ENCODE results near the gene FANCC.
"Not testable (repeated sequence)": the region's sequence is repeated elsewhere in the genome, so short reads cannot be mapped to it uniquely, and the experiment has no call there.

FANCC gene

DNA sequence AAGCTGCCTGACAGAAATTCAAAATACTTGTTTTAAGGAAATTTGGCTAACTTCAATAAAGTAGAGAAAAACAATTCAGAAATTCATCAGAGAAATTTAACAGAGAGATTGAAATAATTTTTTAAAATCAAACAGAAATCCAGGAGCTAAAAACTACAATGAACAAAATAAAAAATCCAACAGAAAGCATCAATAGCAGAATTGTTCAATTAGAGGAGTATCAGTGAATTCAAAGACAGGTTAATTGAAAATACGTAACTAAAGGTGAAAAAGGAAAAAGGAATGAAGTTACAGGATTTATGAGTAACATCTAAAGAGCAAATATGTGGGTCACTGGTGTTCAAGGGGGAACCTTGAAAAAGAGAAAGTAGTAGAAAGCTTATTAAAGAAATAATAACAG, 36.8 kb downstream of the FANCC start:
- Histone ChIP-seq H2AK5ac (ENCODE audit: low read length, severe bottlenecking) (no peak overlapping the region), H3K79me1 (replicated peaks; ENCODE audit: low read length, poor library complexity, severe bottlenecking) (peaks cover 5% of the 10 kb centered on the region), H3K4me3 (ENCODE audit: insufficient read depth in 1 of 2, low read depth in 1 of 2, low read length in 2 of 2) (no peak overlapping the region), H3K27ac (ENCODE audit: low read length, poor library complexity, severe bottlenecking) (no peak overlapping the region), H2BK120ac (ENCODE audit: low read depth, low read length) (no peak overlapping the region), H3K14ac (ENCODE audit: low read length in 2 of 2) (no peak overlapping the region), H3K4me1 (ENCODE audit: control insufficient read depth, insufficient read depth, low read depth, low read length) (no peaks in the 10 kb centered on the region), H3K27me3 (ENCODE audit: control insufficient read depth in 1 of 2, insufficient read depth in 1 of 2, low read length in 2 of 2) (no peaks in the 10 kb centered on the region), H2BK5ac (ENCODE audit: low read depth, low read length, poor library complexity, severe bottlenecking) (no peak overlapping the region), H4K8ac (ENCODE audit: low read length) (no peak overlapping the region), H3K4me2 (ENCODE audit: low read length, poor library complexity, severe bottlenecking) (no peak overlapping the region), H3K9ac (ENCODE audit: low read length) (no peak overlapping the region), H3K23ac (ENCODE audit: low read length in 2 of 2) (no peak overlapping the region), H2AFZ (ENCODE audit: low read depth, low read length) (no peak overlapping the region), H3K9me3 (ENCODE audit: control insufficient read depth, low read length) (peaks cover 3% of the 10 kb centered on the region), H2BK15ac (ENCODE audit: low read depth, poor library complexity, severe bottlenecking) (no peak overlapping the region), H2BK12ac (ENCODE audit: low read length in 2 of 2) (no peak overlapping the region), H4K91ac (ENCODE audit: low read length) (no peak overlapping the region), H3K36me3 (ENCODE audit: control insufficient read depth in 1 of 2, insufficient read depth in 2 of 2, low read depth in 1 of 2, low read length in 2 of 2) (no peaks in the 10 kb centered on the region), H3K4ac (ENCODE audit: low read depth in 1 of 2, low read length in 2 of 2) (no peak overlapping the region), H3K18ac (ENCODE audit: low read depth in 1 of 2, low read length in 2 of 2) (no peak overlapping the region)
- DNase-seq = no peak
- 96% methylated on average over 1 of the region's 1 CpG for WGBS

DNA sequence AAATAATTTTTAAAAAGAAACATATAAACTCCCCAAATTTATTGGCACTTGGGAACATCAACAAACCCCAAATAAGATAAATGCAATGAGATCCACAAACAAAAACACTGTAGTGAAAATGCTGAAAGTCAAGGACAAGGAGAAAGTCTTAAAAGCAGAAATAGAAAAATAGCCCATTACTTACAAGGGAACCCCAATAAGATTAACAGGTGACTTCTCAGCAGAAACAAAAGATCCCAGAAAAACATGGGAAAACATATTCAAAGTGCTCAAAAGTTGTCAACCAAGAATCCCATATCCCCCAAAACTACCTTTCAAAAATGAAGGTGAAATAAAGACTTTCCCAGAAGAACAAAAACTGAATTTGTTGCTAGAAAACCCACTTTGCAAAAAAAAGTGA, 40.0 kb downstream of the FANCC start:
- H3K27ac ChIP-seq (ENCODE audit: low read length, poor library complexity, severe bottlenecking) = no peak overlapping the region
- H3K4ac ChIP-seq (ENCODE audit: low read depth in 1 of 2, low read length in 2 of 2) = no peak overlapping the region
- H2BK12ac ChIP-seq (ENCODE audit: low read length in 2 of 2) = no peak overlapping the region
- no peak for DNase-seq
- H2AFZ ChIP-seq (ENCODE audit: low read depth, low read length) = no peak overlapping the region
- no peaks in the 10 kb centered on the region for H3K4me1 ChIP-seq (ENCODE audit: control insufficient read depth, insufficient read depth, low read depth, low read length)
- H3K18ac ChIP-seq (ENCODE audit: low read depth in 1 of 2, low read length in 2 of 2) = no peak overlapping the region
- peaks cover 3% of the 10 kb centered on the region for H3K9me3 ChIP-seq (ENCODE audit: control insufficient read depth, low read length)
- no peak overlapping the region for H4K91ac ChIP-seq (ENCODE audit: low read length)
- no peak overlapping the region for H3K23ac ChIP-seq (ENCODE audit: low read length in 2 of 2)
- H3K4me3 ChIP-seq (ENCODE audit: insufficient read depth in 1 of 2, low read depth in 1 of 2, low read length in 2 of 2) = no peak overlapping the region
- H4K8ac ChIP-seq (ENCODE audit: low read length) = no peak overlapping the region
- H3K79me1 ChIP-seq (replicated peaks; ENCODE audit: low read length, poor library complexity, severe bottlenecking) = peaks cover 12% of the 10 kb centered on the region
- no peaks in the 10 kb centered on the region for H3K36me3 ChIP-seq (ENCODE audit: control insufficient read depth in 1 of 2, insufficient read depth in 2 of 2, low read depth in 1 of 2, low read length in 2 of 2)
- H2AK5ac ChIP-seq (ENCODE audit: low read length, severe bottlenecking) = no peak overlapping the region
- no peaks in the 10 kb centered on the region for H3K27me3 ChIP-seq (ENCODE audit: control insufficient read depth in 1 of 2, insufficient read depth in 1 of 2, low read length in 2 of 2)
- H3K4me2 ChIP-seq (ENCODE audit: low read length, poor library complexity, severe bottlenecking) = no peak overlapping the region
- no peak overlapping the region for H2BK15ac ChIP-seq (ENCODE audit: low read depth, poor library complexity, severe bottlenecking)
- H2BK5ac ChIP-seq (ENCODE audit: low read depth, low read length, poor library complexity, severe bottlenecking) = no peak overlapping the region
- H3K9ac ChIP-seq (ENCODE audit: low read length) = no peak overlapping the region
- H2BK120ac ChIP-seq (ENCODE audit: low read depth, low read length) = no peak overlapping the region
- no peak overlapping the region for H3K14ac ChIP-seq (ENCODE audit: low read length in 2 of 2)

DNA sequence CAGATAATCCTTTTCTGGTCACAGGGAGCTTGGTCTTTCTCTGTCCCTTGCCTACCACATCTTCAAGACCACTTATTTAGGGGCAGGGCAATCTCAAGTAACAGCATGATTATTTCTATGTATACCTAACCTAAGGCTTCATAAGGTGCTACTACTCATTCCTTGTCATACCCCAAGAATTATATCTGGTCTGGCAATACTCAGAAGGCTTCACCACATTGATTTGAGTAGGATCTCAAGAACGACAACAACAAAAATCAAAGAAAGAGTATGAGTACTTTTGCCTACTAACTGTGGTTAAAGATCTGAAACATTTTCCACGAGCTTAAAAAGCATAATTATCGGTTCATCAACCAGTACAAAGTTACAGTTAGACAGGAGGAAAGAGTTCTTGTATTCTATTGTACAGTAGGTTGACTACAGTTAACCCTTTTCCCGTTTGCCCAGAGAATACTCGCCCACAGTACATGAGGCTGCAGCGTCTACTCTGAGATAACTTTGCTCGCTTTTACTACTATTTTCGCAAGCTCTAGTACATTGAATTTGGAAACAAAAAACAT, 41.0 kb downstream of the FANCC start:
- 98% methylated on average over 6 of the region's 8 CpGs for WGBS
- no peak overlapping the region for H2BK120ac ChIP-seq (ENCODE audit: low read depth, low read length)
- H2AFZ ChIP-seq (ENCODE audit: low read depth, low read length) = no peak overlapping the region
- H3K27me3 ChIP-seq (ENCODE audit: control insufficient read depth in 1 of 2, insufficient read depth in 1 of 2, low read length in 2 of 2) = no peaks in the 10 kb centered on the region
- H3K79me1 ChIP-seq (replicated peaks; ENCODE audit: low read length, poor library complexity, severe bottlenecking) = peaks cover 14% of the 10 kb centered on the region
- no peak for DNase-seq
- no peak overlapping the region for H2BK5ac ChIP-seq (ENCODE audit: low read depth, low read length, poor library complexity, severe bottlenecking)
- H2BK15ac ChIP-seq (ENCODE audit: low read depth, poor library complexity, severe bottlenecking) = no peak overlapping the region
- no peak overlapping the region for H3K9ac ChIP-seq (ENCODE audit: low read length)
- H2AK5ac ChIP-seq (ENCODE audit: low read length, severe bottlenecking) = no peak overlapping the region
- H3K4ac ChIP-seq (ENCODE audit: low read depth in 1 of 2, low read length in 2 of 2) = no peak overlapping the region
- no peak overlapping the region for H3K14ac ChIP-seq (ENCODE audit: low read length in 2 of 2)
- H3K9me3 ChIP-seq (ENCODE audit: control insufficient read depth, low read length) = peaks cover 3% of the 10 kb centered on the region
- H3K36me3 ChIP-seq (ENCODE audit: control insufficient read depth in 1 of 2, insufficient read depth in 2 of 2, low read depth in 1 of 2, low read length in 2 of 2) = no peaks in the 10 kb centered on the region
- no peak overlapping the region for H3K4me3 ChIP-seq (ENCODE audit: insufficient read depth in 1 of 2, low read depth in 1 of 2, low read length in 2 of 2)
- H2BK12ac ChIP-seq (ENCODE audit: low read length in 2 of 2) = no peak overlapping the region
- peaks cover 1% of the 10 kb centered on the region for H3K4me1 ChIP-seq (ENCODE audit: control insufficient read depth, insufficient read depth, low read depth, low read length)
- no peak overlapping the region for H3K27ac ChIP-seq (ENCODE audit: low read length, poor library complexity, severe bottlenecking)
- no peak overlapping the region for H4K8ac ChIP-seq (ENCODE audit: low read length)
- no peak overlapping the region for H3K18ac ChIP-seq (ENCODE audit: low read depth in 1 of 2, low read length in 2 of 2)
- no peak overlapping the region for H3K23ac ChIP-seq (ENCODE audit: low read length in 2 of 2)
- no peak overlapping the region for H4K91ac ChIP-seq (ENCODE audit: low read length)
- no peak overlapping the region for H3K4me2 ChIP-seq (ENCODE audit: low read length, poor library complexity, severe bottlenecking)

DNA sequence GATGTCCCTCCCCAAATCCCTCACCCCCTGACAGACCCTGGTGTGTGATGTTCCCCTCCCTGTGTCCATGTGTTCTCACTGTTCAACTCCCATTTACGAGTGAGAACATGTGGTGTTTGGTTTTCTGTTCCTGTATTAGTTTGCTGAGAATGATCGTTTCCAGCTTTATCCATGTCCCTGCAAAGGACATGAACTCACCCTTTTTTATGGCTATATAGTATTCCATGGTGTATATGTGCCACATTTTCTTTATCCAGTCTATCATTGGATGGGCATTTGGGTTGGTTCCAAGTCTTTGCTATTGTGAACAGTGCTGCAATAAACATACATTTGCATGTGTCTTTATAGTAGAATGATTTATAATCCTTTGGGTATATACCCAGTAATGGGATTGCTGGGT, 43.3 kb downstream of the FANCC start:
- not testable (repeated sequence) for H3K27me3 ChIP-seq (ENCODE audit: control insufficient read depth in 1 of 2, insufficient read depth in 1 of 2, low read length in 2 of 2); H3K4me1 ChIP-seq (ENCODE audit: control insufficient read depth, insufficient read depth, low read depth, low read length); H2AFZ ChIP-seq (ENCODE audit: low read depth, low read length); H2AK5ac ChIP-seq (ENCODE audit: low read length, severe bottlenecking); H3K9me3 ChIP-seq (ENCODE audit: control insufficient read depth, low read length); H3K14ac ChIP-seq (ENCODE audit: low read length in 2 of 2); H3K4me2 ChIP-seq (ENCODE audit: low read length, poor library complexity, severe bottlenecking); H3K27ac ChIP-seq (ENCODE audit: low read length, poor library complexity, severe bottlenecking); H3K23ac ChIP-seq (ENCODE audit: low read length in 2 of 2); H3K9ac ChIP-seq (ENCODE audit: low read length); H4K91ac ChIP-seq (ENCODE audit: low read length); H3K4ac ChIP-seq (ENCODE audit: low read depth in 1 of 2, low read length in 2 of 2); H2BK5ac ChIP-seq (ENCODE audit: low read depth, low read length, poor library complexity, severe bottlenecking); H3K4me3 ChIP-seq (ENCODE audit: insufficient read depth in 1 of 2, low read depth in 1 of 2, low read length in 2 of 2); DNase-seq; H3K36me3 ChIP-seq (ENCODE audit: control insufficient read depth in 1 of 2, insufficient read depth in 2 of 2, low read depth in 1 of 2, low read length in 2 of 2); H2BK12ac ChIP-seq (ENCODE audit: low read length in 2 of 2); H2BK15ac ChIP-seq (ENCODE audit: low read depth, poor library complexity, severe bottlenecking); H4K8ac ChIP-seq (ENCODE audit: low read length); H3K18ac ChIP-seq (ENCODE audit: low read depth in 1 of 2, low read length in 2 of 2); H2BK120ac ChIP-seq (ENCODE audit: low read depth, low read length)
- 100% methylated on average over 2 of the region's 2 CpGs for WGBS
- peaks cover 21% of the 10 kb centered on the region for H3K79me1 ChIP-seq (replicated peaks; ENCODE audit: low read length, poor library complexity, severe bottlenecking)

All from mesenchymal stem cell (in vitro differentiated cells and primary cell).